Epithelial cell of prostate (primary cell): ENCODE measurements around the gene POTED.
"Not testable (repeated sequence)": the region's sequence is repeated elsewhere in the genome, so short reads cannot be mapped to it uniquely, and the experiment has no call there.

Experiments used
- DNase-seq: peaks from one replicate; pipeline ENCODE4 v3.0.0-alpha.2; 2011; ENCODE audit warnings: low read depth, low spot score
- H3K27ac ChIP-seq: fragments of 450-650 bp; 2 replicates; pipeline ENCODE4 v1.5.1; 2017; ENCODE audit warnings: mild to moderate bottlenecking

POTED gene

GRCh38 chr21:13609477-13609876 lies at the start of gene POTED:
TSS of gene POTED (plus strand) at chr21:13609777. CDS start at chr21:13610229, 452 bp downstream.
- not testable (repeated sequence) for H3K27ac ChIP-seq, DNase-seq

- not testable (repeated sequence) for H3K27ac ChIP-seq, DNase-seq
Measured at GRCh38 chr21:13650101-13650500, 40.5 kb downstream of the POTED start.

- DNase-seq, H3K27ac ChIP-seq: not testable (repeated sequence)
Measured at GRCh38 chr21:13651746-13652145, 42.2 kb downstream of the POTED start.
